Smooth muscle cell (in vitro differentiated cells): ENCODE measurements around the gene LRRC28. TPM values are rescaled to one million over a fixed set of nuclear protein-coding genes. Genes with fewer than 3 reads are reported as not detected.
A peak's percentile ranks its signal among the peaks of the same experiment; 100 is the strongest.

ENCODE experiments used
- DNase-seq: peaks from one replicate; lab custom pipeline; 2025; ENCODE audit not compliant: unreplicated experiment; lab: John Stamatoyannopoulos, UW
- H2AFZ ChIP-seq: fragments of 200-600 bp; sonication (generic); 2 replicates; pipeline ENCODE4 v1.6.0; 2016; ENCODE audit warnings: antibody characterized with exemption, low read depth, mild to moderate bottlenecking
- H3F3A ChIP-seq: fragments of 200-600 bp; sonication (generic); 2 replicates; pipeline ENCODE4 v1.6.0; 2017; ENCODE audit warnings: antibody characterized with exemption, low read depth
- H3K27ac ChIP-seq: fragments of 200-600 bp; sonication (generic); 2 replicates; pipeline ENCODE4 v1.5.1; 2016; ENCODE audit warnings: low read depth, mild to moderate bottlenecking
- H3K27me3 ChIP-seq: fragments of 200-600 bp; sonication (generic); 2 replicates; pipeline ENCODE4 v1.6.1; 2016; ENCODE audit warnings: low read depth, mild to moderate bottlenecking
- H3K36me3 ChIP-seq: fragments of 200-600 bp; sonication (generic); 2 replicates; pipeline ENCODE4 v1.5.1; 2016; ENCODE audit warnings: low read depth
- H3K4me1 ChIP-seq: fragments of 200-600 bp; sonication (generic); 2 replicates; pipeline ENCODE4 v1.5.1; 2016; ENCODE audit warnings: low read depth
- H3K4me2 ChIP-seq: fragments of 200-600 bp; sonication (generic); 2 replicates; pipeline ENCODE4 v1.6.0; 2016; ENCODE audit warnings: mild to moderate bottlenecking
- H3K4me3 ChIP-seq: fragments of 200-600 bp; sonication (generic); 2 replicates; pipeline ENCODE4 v1.5.1; 2016; ENCODE audit warnings: mild to moderate bottlenecking
- H3K79me2 ChIP-seq: fragments of 200-600 bp; sonication (generic); 2 replicates; pipeline ENCODE4 v1.6.0; 2016; ENCODE audit warnings: low read depth, mild to moderate bottlenecking
- H3K9ac ChIP-seq: fragments of 200-600 bp; sonication (generic); 2 replicates; pipeline ENCODE4 v1.6.0; 2016; ENCODE audit warnings: low read depth
- H3K9me3 ChIP-seq: fragments of 200-600 bp; sonication (generic); replicated peaks from 2 replicates; pipeline ENCODE4 v1.5.1; 2016; ENCODE audit warnings: low read depth
- H4K20me1 ChIP-seq: fragments of 200-600 bp; sonication (generic); 2 replicates; pipeline ENCODE4 v1.6.0; 2016; ENCODE audit warnings: low read depth
- whole genome bisulfite sequencing: methylation state at CpG from one replicate; pipeline ENCODE4 v1.1.7; 2016; ENCODE audit warnings: low lambda C conversion rate; 5-methylcytosine and 5-hydroxymethylcytosine counted together
- polyA plus RNA-seq: library from polyadenylated mRNA; unstranded; fragments of >200 nt; fragmentation: Nextera tagmentation; extraction: Ambion mirVana; gene quantifications from 2 replicates; pipeline ENCODE4 v1.2.1, GENCODE V29; 2016
- total RNA-seq: library from RNA; depleted of rRNA; stranded (reverse); fragments of >200 nt; gene quantifications from 2 replicates; pipeline ENCODE4 v1.2.3, GENCODE V29; 2014
- TF ChIP-seq, protein P1 (sequence below): fragments of 200-600 bp; sonication (generic); IDR thresholded peaks from 2 replicates; pipeline ENCODE4 v1.5.1; 2017; ENCODE audit warnings: borderline replicate concordance, mild to moderate bottlenecking, antibody characterized with exemption; ENCODE audit not compliant: insufficient read depth, poor library complexity, severe bottlenecking

Gene LRRC28
- total RNA-seq (28.8 and 53.5 TPM in 2 replicates), polyA plus RNA-seq (22.2 and 26.5 TPM in 2 replicates)

DNA sequence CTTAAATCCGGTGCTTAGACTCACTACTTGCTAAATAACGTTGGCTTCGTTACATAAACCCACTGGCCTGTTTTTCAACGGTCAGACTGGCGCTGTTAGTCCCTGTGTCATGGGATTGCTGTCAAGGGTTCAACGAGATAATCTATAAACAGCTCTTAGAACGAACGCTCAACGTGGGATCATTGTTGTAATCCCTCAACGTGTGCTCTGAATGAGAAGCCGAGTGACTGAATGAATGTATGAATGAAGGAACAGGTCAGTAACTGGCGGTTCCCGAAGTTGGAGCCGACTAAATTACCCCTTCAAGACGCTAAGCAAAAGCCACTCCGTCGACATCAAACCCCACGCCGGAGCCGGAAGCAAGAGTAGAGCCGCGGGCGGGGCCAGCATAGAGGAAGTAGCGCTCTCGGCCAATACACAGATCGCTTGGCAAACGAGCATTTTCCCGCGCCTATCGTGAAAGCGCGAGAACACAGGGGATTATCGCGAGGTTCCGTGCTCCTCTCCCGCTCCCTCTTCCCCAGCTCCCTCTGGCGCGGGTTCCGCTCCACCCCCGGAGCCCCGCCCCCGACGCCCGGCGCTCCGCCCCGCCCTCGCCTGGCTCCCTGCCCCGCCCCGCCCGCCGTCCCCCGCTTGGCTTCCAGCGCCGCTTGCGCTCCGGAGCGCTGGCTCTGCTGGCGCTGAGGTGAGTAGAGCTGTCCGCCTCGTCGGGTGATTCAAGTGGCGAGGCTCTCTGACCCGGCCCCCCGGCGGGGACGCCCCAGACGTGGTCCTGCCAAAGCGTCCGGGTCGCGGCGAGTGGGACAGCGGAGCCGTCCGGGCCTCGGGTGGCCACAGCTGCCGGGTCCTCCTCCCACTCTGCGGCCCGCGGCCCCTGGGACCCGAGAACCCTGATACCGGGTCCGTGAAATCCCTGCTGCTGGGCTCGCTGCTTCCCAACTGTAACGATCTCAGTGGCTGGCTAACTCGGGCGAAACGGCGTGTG lies at the start of gene LRRC28:
TSS of gene LRRC28 (plus strand) at position 625 of the 985 bp plus-strand sequence. CDS start 4,477 bp downstream, outside the sequence.
- H3K9ac ChIP-seq, result peak within 1 kb of the TSS; percentile 91
- H2AFZ ChIP-seq, result peak within 1 kb of the TSS; percentile 96
- H3K4me2 ChIP-seq, result peak within 1 kb of the TSS; percentile 95
- peaks cover under 1% of the 10 kb centered on the region for H4K20me1 ChIP-seq
- peak within 1 kb of the TSS; percentile 65 for H3K4me3 ChIP-seq
- peaks cover 42% of the 10 kb centered on the region for H3K79me2 ChIP-seq
- H3K27me3 ChIP-seq, result no peaks in the 10 kb centered on the region
- 2% methylated on average over 58 of the region's 90 CpGs for WGBS
- H3K27ac ChIP-seq, result peak within 1 kb of the TSS; percentile 91
- DNase-seq, result peak; percentile 92
- peaks cover 4% of the 10 kb centered on the region for H3F3A ChIP-seq
- TF ChIP-seq, protein P1, sequence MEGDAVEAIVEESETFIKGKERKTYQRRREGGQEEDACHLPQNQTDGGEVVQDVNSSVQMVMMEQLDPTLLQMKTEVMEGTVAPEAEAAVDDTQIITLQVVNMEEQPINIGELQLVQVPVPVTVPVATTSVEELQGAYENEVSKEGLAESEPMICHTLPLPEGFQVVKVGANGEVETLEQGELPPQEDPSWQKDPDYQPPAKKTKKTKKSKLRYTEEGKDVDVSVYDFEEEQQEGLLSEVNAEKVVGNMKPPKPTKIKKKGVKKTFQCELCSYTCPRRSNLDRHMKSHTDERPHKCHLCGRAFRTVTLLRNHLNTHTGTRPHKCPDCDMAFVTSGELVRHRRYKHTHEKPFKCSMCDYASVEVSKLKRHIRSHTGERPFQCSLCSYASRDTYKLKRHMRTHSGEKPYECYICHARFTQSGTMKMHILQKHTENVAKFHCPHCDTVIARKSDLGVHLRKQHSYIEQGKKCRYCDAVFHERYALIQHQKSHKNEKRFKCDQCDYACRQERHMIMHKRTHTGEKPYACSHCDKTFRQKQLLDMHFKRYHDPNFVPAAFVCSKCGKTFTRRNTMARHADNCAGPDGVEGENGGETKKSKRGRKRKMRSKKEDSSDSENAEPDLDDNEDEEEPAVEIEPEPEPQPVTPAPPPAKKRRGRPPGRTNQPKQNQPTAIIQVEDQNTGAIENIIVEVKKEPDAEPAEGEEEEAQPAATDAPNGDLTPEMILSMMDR, result no peak
- H3K36me3 ChIP-seq, result peaks cover 5% of the 10 kb centered on the region
- H3K9me3 ChIP-seq, result no peaks in the 10 kb centered on the region
- H3K4me1 ChIP-seq, result peaks cover 31% of the 10 kb centered on the region

DNA sequence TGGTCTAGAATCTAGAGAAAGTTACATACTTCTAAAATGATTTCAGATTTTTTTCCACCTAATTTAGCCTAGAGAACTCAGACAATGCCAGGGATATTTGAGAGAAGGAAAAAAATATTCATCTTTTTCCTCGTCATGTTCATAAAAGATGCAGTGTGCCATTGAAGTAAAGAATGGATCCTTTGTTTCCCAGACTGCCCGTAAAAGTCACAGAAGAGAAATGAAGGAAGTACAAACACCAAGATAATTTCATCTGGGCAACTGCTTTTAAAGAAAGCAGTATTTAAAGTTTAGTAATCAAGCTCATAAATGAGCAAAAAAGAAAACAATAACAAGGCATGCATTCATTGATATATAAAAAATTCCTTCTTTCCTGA lies 49.1 kb upstream of the LRRC28 start:
- H3K9ac ChIP-seq, result no peak overlapping the region
- no peak overlapping the region for H2AFZ ChIP-seq
- no peak overlapping the region for H3K4me2 ChIP-seq
- no peaks in the 10 kb centered on the region for H3K4me1 ChIP-seq
- DNase-seq, result no peak
- H4K20me1 ChIP-seq, result no peaks in the 10 kb centered on the region
- no peak overlapping the region for H3K27ac ChIP-seq
- 54% methylated on average over 2 of the region's 2 CpGs for WGBS
- TF ChIP-seq, protein P1, result no peak
- no peak overlapping the region for H3K4me3 ChIP-seq
- no peaks in the 10 kb centered on the region for H3K79me2 ChIP-seq
- no peaks in the 10 kb centered on the region for H3K27me3 ChIP-seq
- H3K36me3 ChIP-seq, result peaks cover 23% of the 10 kb centered on the region
- no peaks in the 10 kb centered on the region for H3F3A ChIP-seq
- H3K9me3 ChIP-seq, result no peaks in the 10 kb centered on the region

GRCh38 chr15:99207672-99208071 lies 43.6 kb upstream of the LRRC28 start:
- Histone ChIP-seq H3K36me3 (peaks cover 15% of the 10 kb centered on the region), H3K79me2 (no peaks in the 10 kb centered on the region), H3K4me3 (no peak overlapping the region), H3K4me1 (no peaks in the 10 kb centered on the region), H4K20me1 (peaks cover 2% of the 10 kb centered on the region), H3F3A (peaks cover 15% of the 10 kb centered on the region), H3K9ac (no peak overlapping the region), H2AFZ (no peak overlapping the region), H3K27me3 (no peaks in the 10 kb centered on the region), H3K27ac (no peak overlapping the region), H3K9me3 (no peaks in the 10 kb centered on the region), H3K4me2 (no peak overlapping the region)
- TF ChIP-seq, protein P1, result no peak
- DNase-seq, result no peak
- 97% methylated on average over 3 of the region's 3 CpGs for WGBS

- H3K27ac ChIP-seq, result no peak overlapping the region
- H3K9ac ChIP-seq, result no peak overlapping the region
- peaks cover 15% of the 10 kb centered on the region for H3K36me3 ChIP-seq
- H3K79me2 ChIP-seq, result no peaks in the 10 kb centered on the region
- H3F3A ChIP-seq, result peaks cover 20% of the 10 kb centered on the region
- TF ChIP-seq, protein P1, result no peak
- H3K27me3 ChIP-seq, result no peaks in the 10 kb centered on the region
- no peak overlapping the region for H3K4me2 ChIP-seq
- no peaks in the 10 kb centered on the region for H3K4me1 ChIP-seq
- H3K9me3 ChIP-seq, result no peaks in the 10 kb centered on the region
- peaks cover 3% of the 10 kb centered on the region for H4K20me1 ChIP-seq
- WGBS, result 92% methylated on average over 2 of the region's 2 CpGs
- DNase-seq, result no peak
- H3K4me3 ChIP-seq, result no peak overlapping the region
- no peak overlapping the region for H2AFZ ChIP-seq
These were observed 42.0 kb upstream of the LRRC28 start for GRCh38 chr15:99209326-99209725.
